DOHH2 (cell line): Measurements from ENCODE around the gene ZYG11B.

ENCODE experiments used
- CTCF ChIP-seq: fragments of 200-600 bp; sonication (generic); IDR thresholded peaks from one replicate; pipeline ENCODE4 v1.5.1; 2014; ENCODE audit warnings: antibody characterized with exemption, mild to moderate bottlenecking, low read depth, low read length; ENCODE audit not compliant: poor library complexity, severe bottlenecking
- EZH2phosphoT487 ChIP-seq: fragments of 200-600 bp; sonication (generic); IDR thresholded peaks from 2 replicates; pipeline ENCODE4 v1.6.1; 2017; ENCODE audit warnings: borderline replicate concordance, mild to moderate bottlenecking, antibody characterized with exemption, low read length, moderate library complexity, mixed read lengths

GRCh38 chr1:52683367-52683940 is 42.8 kb upstream of the ZYG11B start:
- TF ChIP-seq EZH2phosphoT487 (no peak), CTCF (no peak)
